CD14-positive monocyte (primary cell): ENCODE measurements around the gene AGK. TPM values are rescaled to one million over a fixed set of nuclear protein-coding genes. Genes with fewer than 3 reads are reported as not detected.

ENCODE experiments used
- DNase-seq, 3 donors: peaks; one replicate each; pipeline ENCODE4 v3.0.0-alpha.2; 2011 to 2022
- H2AFZ ChIP-seq: 2 replicates; pipeline ENCODE4 v1.6.0; 2012; ENCODE audit warnings: mild to moderate bottlenecking, low read depth, low read length, inconsistent platforms; ENCODE audit not compliant: insufficient read depth, poor library complexity, severe bottlenecking
- H3K27ac ChIP-seq, 2 donors: 1 replicate in 1 of 2; 2 replicates in 1 of 2; pipeline ENCODE4 v1.5.1; 2012 to 2013; ENCODE audit warnings: low read length in 2 of 2, control low read depth in 1 of 2, inconsistent platforms in 1 of 2, low read depth in 1 of 2, mild to moderate bottlenecking in 1 of 2
- H3K27me3 ChIP-seq, 2 donors: one replicate each; pipeline versions ENCODE4 v1.6.0 to v1.6.1; 2011 to 2013; ENCODE audit warnings: low read length in 2 of 2; ENCODE audit not compliant: control insufficient read depth in 2 of 2, insufficient read depth in 2 of 2
- H3K36me3 ChIP-seq, 2 donors: replicated peaks in 1 of 2; 1 replicate in 1 of 2; 2 replicates in 1 of 2; pipeline versions ENCODE4 v1.5.1 to v1.6.1; 2012 to 2013; ENCODE audit warnings: low read length in 2 of 2, control low read depth in 1 of 2, inconsistent platforms in 1 of 2, mild to moderate bottlenecking in 1 of 2; ENCODE audit not compliant: insufficient read depth in 2 of 2, control insufficient read depth in 1 of 2
- H3K4me1 ChIP-seq, 2 donors: 1 replicate in 1 of 2; 2 replicates in 1 of 2; pipeline versions ENCODE4 v1.5.1 to v1.6.1; 2012 to 2013; ENCODE audit warnings: low read length in 2 of 2, control low read depth in 1 of 2, inconsistent platforms in 1 of 2, mild to moderate bottlenecking in 1 of 2, moderate library complexity in 1 of 2; ENCODE audit not compliant: insufficient read depth in 2 of 2, control insufficient read depth in 1 of 2
- H3K4me2 ChIP-seq: replicated peaks from 2 replicates; pipeline ENCODE3; 2012; ENCODE audit warnings: low read length, moderate library complexity, mild to moderate bottlenecking; ENCODE audit not compliant: poor library complexity, severe bottlenecking; ENCODE audit errors: extremely low read depth
- H3K4me3 ChIP-seq, 3 experiments: fragments of 200-600 bp in 1 of 3; sonication (generic) in 1 of 3; replicated peaks in 1 of 3; 1 replicate in 2 of 3; 2 replicates in 1 of 3; pipeline ENCODE4 v1.5.1; 2011 to 2013; ENCODE audit warnings: low read length in 3 of 3, mild to moderate bottlenecking in 3 of 3, control low read depth in 2 of 3, low read depth in 2 of 3, inconsistent platforms in 1 of 3, moderate library complexity in 1 of 3
- H3K79me2 ChIP-seq: 2 replicates; pipeline ENCODE4 v1.6.0; 2012; ENCODE audit warnings: mild to moderate bottlenecking, control low read depth, inconsistent platforms, low read length, moderate library complexity; ENCODE audit not compliant: insufficient read depth
- H3K9ac ChIP-seq: 2 replicates; pipeline ENCODE4 v1.6.0; 2017; ENCODE audit warnings: low read length, mild to moderate bottlenecking; ENCODE audit not compliant: insufficient read depth, poor library complexity, severe bottlenecking
- H3K9me3 ChIP-seq, 2 donors: replicated peaks in 1 of 2; 1 replicate in 1 of 2; 2 replicates in 1 of 2; pipeline versions ENCODE4 v1.5.1 to v1.6.1; 2012 to 2013; ENCODE audit warnings: low read length in 2 of 2, control low read depth in 1 of 2; ENCODE audit not compliant: control insufficient read depth in 1 of 2, insufficient read depth in 1 of 2
- H4K20me1 ChIP-seq: 2 replicates; pipeline ENCODE4 v1.6.0; 2012; ENCODE audit warnings: mild to moderate bottlenecking, low read length, control low read depth, moderate library complexity; ENCODE audit not compliant: insufficient read depth
- H3K27ac Mint-ChIP-seq, 7 donors: one replicate each; pipeline ENCODE4 v1.8.0; 2020; ENCODE audit warnings: mild to moderate bottlenecking in 7 of 7, mixed read lengths in 7 of 7, moderate library complexity in 6 of 7, inconsistent platforms in 2 of 7
- H3K27me3 Mint-ChIP-seq, 3 donors: one replicate each; pipeline ENCODE4 v1.8.0; 2021 to 2022; ENCODE audit warnings: low read depth in 3 of 3, mild to moderate bottlenecking in 3 of 3, mixed read lengths in 3 of 3, moderate library complexity in 3 of 3, inconsistent platforms in 1 of 3
- H3K36me3 Mint-ChIP-seq, 2 donors: one replicate each; pipeline ENCODE4 v1.8.0; 2020; ENCODE audit warnings: mixed read lengths in 2 of 2, inconsistent platforms in 1 of 2, mild to moderate bottlenecking in 1 of 2
- H3K4me1 Mint-ChIP-seq: one replicate; pipeline ENCODE4 v1.8.0; 2020; ENCODE audit warnings: mild to moderate bottlenecking, mixed read lengths
- H3K4me3 Mint-ChIP-seq, 2 donors: one replicate each; pipeline ENCODE4 v1.8.0; 2020; ENCODE audit warnings: mild to moderate bottlenecking in 2 of 2, mixed read lengths in 2 of 2, moderate library complexity in 1 of 2
- H3K9me3 Mint-ChIP-seq, 7 donors: one replicate each; pipeline ENCODE4 v1.8.0; 2020 to 2022; ENCODE audit warnings: mixed read lengths in 7 of 7, mild to moderate bottlenecking in 6 of 7, moderate library complexity in 6 of 7, inconsistent platforms in 2 of 7
- CTCF ChIP-seq: fragments of 200-600 bp; IDR thresholded peaks from one replicate; pipeline ENCODE4 v1.8.0; 2022; ENCODE audit warnings: antibody characterized with exemption, mild to moderate bottlenecking
- WGBS: methylation state at CpG from one replicate; pipeline ENCODE4 v1.1.5; 2013; ENCODE audit warnings: missing lambda C conversion rate; ENCODE audit not compliant: insufficient coverage; 5-methylcytosine and 5-hydroxymethylcytosine counted together
- intact Hi-C, 2 donors: fragments of 100-400 bp; cut with micrococcal nuclease; formaldehyde crosslinking; loops; one replicate each; pipeline versions ENCODE4 v1.15.0 to v1.15.1; 2023
- polyA plus RNA-seq, 3 donors: library from polyadenylated mRNA; depleted of rRNA in 1 of 3; unstranded in 2 of 3; stranded (reverse) in 1 of 3; fragments of 300-500 nt in 2 of 3; fragments of >200 nt in 1 of 3; fragmentation: Illumina TruSeq in 2 of 3; gene quantifications; 1 replicate in 2 of 3; 2 replicates in 1 of 3; pipeline ENCODE4 v1.2.3, GENCODE V29; 2012 to 2021

AGK gene
- polyA plus RNA-seq, 3 donors, result 10.0 to 11.0 (median 11.0) TPM

- H3K9ac ChIP-seq, result no peak overlapping the region
- H4K20me1 ChIP-seq, result no peaks in the 10 kb centered on the region
- H3K36me3 Mint-ChIP-seq, result peaks cover 21 to 34% of the 10 kb centered on the region in 2 donors
- H3K4me1 ChIP-seq, result peaks cover 13 to 15% of the 10 kb centered on the region in 2 donors
- H2AFZ ChIP-seq, result no peak overlapping the region
- 100% methylated on average over 2 of the region's 2 CpGs for WGBS
- peak overlapping the region in 1 of 7 donors; percentile 58 for H3K27ac Mint-ChIP-seq
- TF ChIP-seq CTCF, result no peak
- no peak overlapping the region for H3K27ac ChIP-seq
- H3K79me2 ChIP-seq, result no peaks in the 10 kb centered on the region
- peaks cover 6 to 18% of the 10 kb centered on the region in 2 donors for H3K36me3 ChIP-seq
- H3K4me3 Mint-ChIP-seq, result no peak overlapping the region
- peaks cover 0 to 4% (median 0%) of the 10 kb centered on the region in 7 donors for H3K9me3 Mint-ChIP-seq
- H3K4me3 ChIP-seq, result no peak overlapping the region
- no peak overlapping the region for H3K4me2 ChIP-seq
- no peaks in the 10 kb centered on the region for H3K27me3 ChIP-seq
- H3K9me3 ChIP-seq, result peaks cover 0 to 3% of the 10 kb centered on the region in 2 donors
- intact Hi-C loops, result no loop called here
- H3K27me3 Mint-ChIP-seq, result peaks cover 0 to 4% (median 1%) of the 10 kb centered on the region in 3 donors
- peaks cover 15% of the 10 kb centered on the region for H3K4me1 Mint-ChIP-seq
- no peak for DNase-seq
These were observed 117.6 kb downstream of the AGK start for GRCh38 chr7:141668853-141669252.

- Histone ChIP-seq H4K20me1 (no peaks in the 10 kb centered on the region), H3K9ac (no peak overlapping the region), H3K27me3 (no peaks in the 10 kb centered on the region), H3K79me2 (no peaks in the 10 kb centered on the region), H3K4me1 (peaks cover 30 to 33% of the 10 kb centered on the region in 2 donors), H3K27ac (peak overlapping the region in 1 of 2 donors; percentile 68), H3K4me3 (no peak overlapping the region), H3K4me2 (no peak overlapping the region), H3K36me3 (no peaks in the 10 kb centered on the region), H3K9me3 (peaks cover 0 to 3% of the 10 kb centered on the region in 2 donors), H2AFZ (no peak overlapping the region)
- Mint-ChIP-seq H3K9me3 (peaks cover 0 to 4% (median 0%) of the 10 kb centered on the region in 7 donors), H3K27me3 (peaks cover 0 to 2% (median 1%) of the 10 kb centered on the region in 3 donors), H3K36me3 (peaks cover 0 to 12% of the 10 kb centered on the region in 2 donors), H3K27ac (peak overlapping the region; percentile 47 to 88 (median 69)), H3K4me3 (no peak overlapping the region), H3K4me1 (peaks cover 37% of the 10 kb centered on the region)
- WGBS, result 82% methylated on average over 3 of the region's 7 CpGs
- peak; percentile 35 to 80 (median 67) for DNase-seq
- no peak for TF ChIP-seq CTCF
- intact Hi-C loops, result no loop called here
These were observed 120.7 kb downstream of the AGK start for GRCh38 chr7:141671705-141672496.
